AG08396 (cell line): ENCODE data around the gene IRGQ.
A peak's percentile ranks its signal among the peaks of the same experiment; 100 is the strongest.

Source experiments
- DNase-seq: peaks from one replicate; pipeline ENCODE4 v3.0.0; 2012; ENCODE audit warnings: low spot score, mixed read lengths

Gene IRGQ

DNA sequence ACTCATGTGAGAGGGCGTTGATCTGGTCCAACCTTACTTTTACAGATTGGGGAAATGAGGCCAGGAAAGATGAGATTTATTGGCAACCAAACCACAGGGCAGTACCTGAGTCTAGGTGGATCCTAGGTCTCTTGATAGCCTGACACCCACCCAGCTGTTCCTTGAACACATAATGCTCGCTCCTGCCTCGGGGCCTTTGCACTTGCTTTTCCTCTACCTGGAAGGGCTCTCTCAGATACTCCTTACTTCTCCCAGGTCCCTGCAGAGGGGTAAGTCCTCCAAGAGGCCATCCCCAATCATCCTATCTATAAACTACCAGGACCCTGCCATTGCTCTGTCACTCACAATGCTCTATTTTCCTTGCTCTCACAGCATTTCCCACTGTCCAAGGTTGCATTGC is 55.6 kb downstream of the IRGQ start:
- no peak for DNase-seq

DNA sequence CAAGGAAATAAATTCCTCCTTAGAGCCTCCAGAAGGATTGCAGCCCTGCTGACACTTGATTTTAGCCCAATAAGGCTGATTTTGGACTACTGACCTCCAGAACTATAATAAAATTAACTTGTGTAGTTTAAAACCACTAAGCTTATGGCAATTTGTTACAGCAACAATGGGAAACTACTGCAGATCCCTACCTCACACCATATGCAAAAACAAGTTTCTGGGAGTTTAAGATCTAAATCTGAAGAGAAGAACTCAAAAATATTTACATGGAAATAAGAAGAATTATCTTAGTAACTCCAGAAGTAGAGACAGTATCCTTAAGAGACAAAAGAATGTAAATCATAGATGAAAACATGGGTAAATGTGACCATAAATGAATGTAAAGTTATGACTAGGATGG is 57.0 kb downstream of the IRGQ start:
- DNase-seq = no peak

DNA sequence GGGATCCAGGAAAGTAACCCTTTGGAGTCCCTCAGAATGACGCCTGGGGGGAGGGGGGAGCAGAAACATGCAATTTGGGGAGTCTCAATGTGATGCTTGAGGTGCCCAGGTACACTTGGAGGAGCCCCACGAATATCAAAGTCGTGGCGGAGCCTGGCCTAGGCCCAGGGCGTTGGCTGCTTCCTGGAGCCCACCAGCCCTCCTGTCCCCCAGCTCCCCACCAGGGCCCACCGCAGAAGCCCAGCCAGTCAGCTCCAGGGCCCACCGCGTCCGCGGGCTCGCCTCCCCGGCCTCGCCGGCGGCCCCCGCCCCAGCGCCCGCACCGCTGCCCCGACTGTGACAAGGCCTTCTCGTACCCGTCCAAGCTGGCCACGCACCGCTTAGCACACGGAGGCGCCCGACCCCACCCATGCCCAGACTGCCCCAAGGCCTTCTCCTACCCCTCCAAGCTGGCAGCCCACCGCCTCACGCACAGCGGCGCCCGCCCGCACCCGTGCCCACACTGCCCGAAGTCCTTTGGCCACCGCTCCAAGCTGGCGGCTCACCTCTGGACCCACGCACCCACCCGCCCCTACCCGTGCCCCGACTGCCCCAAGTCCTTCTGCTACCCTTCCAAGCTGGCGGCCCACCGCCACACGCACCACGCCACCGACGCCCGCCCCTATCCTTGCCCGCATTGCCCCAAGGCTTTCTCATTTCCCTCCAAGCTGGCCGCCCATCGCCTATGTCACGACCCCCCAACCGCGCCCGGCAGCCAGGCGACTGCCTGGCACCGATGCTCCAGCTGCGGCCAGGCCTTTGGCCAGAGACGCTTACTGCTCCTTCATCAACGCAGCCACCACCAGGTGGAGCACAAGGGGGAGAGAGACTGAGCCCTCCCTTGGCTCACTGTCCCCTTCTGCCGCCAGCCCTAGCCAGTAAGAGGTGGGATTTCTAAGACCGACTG is 60.8 kb downstream of the IRGQ start:
- DNase-seq = peak; percentile 80
